Ascending aorta (tissue), 2 donors: Measurements from ENCODE around the gene ITGA2. TPM values are rescaled to one million over a fixed set of nuclear protein-coding genes. Genes with fewer than 3 reads are reported as not detected.
A peak's percentile ranks its signal among the peaks of the same experiment; 100 is the strongest.

Experiments used
- DNase-seq, 2 donors: peaks; one replicate each; pipeline ENCODE4 v3.0.0-alpha.2; 2019; ENCODE audit warnings: low spot score in 2 of 2
- H3K27ac ChIP-seq, 2 donors: fragments of 200-600 bp; sonication (generic); one replicate each; pipeline ENCODE4 v1.5.1; 2016 to 2017; ENCODE audit warnings: mild to moderate bottlenecking in 1 of 2
- H3K27me3 ChIP-seq: fragments of 200-600 bp; sonication (generic); one replicate; pipeline ENCODE4 v1.5.1; 2017
- H3K36me3 ChIP-seq, 2 donors: fragments of 200-600 bp; sonication (generic); one replicate each; pipeline ENCODE4 v1.5.1; 2016
- H3K4me1 ChIP-seq, 2 donors: fragments of 200-600 bp; sonication (generic); one replicate each; pipeline ENCODE4 v1.5.1; 2016 to 2017; ENCODE audit warnings: mild to moderate bottlenecking in 1 of 2
- H3K4me3 ChIP-seq, 2 donors: fragments of 200-600 bp; sonication (generic); one replicate each; pipeline ENCODE4 v1.5.1; 2016 to 2017; ENCODE audit warnings: mild to moderate bottlenecking in 1 of 2
- H3K9me3 ChIP-seq, 2 donors: fragments of 200-600 bp; sonication (generic); one replicate each; pipeline ENCODE4 v1.5.1; 2016
- intact Hi-C: fragments of 100-400 bp; cut with DNase I; formaldehyde crosslinking; loops from one replicate; pipeline ENCODE4 v1.15.1; 2023
- total RNA-seq: library from RNA; depleted of rRNA; stranded (reverse); fragments of >200 nt; gene quantifications from one replicate; pipeline ENCODE4 v1.1.0, GENCODE V29; 2016
- TF ChIP-seq, protein P1 (sequence below), 3 experiments: fragments of 200-600 bp in 2 of 3; fragments of 450-650 bp in 1 of 3; sonication (generic) in 2 of 3; IDR thresholded peaks; one replicate each; pipeline ENCODE4 v1.5.1; 2016 to 2019; ENCODE audit warnings: antibody characterized with exemption in 3 of 3, mild to moderate bottlenecking in 1 of 3, moderate library complexity in 1 of 3

ITGA2 gene
- total RNA-seq, 1 donor from 2014 or later = 3.2 TPM

DNA sequence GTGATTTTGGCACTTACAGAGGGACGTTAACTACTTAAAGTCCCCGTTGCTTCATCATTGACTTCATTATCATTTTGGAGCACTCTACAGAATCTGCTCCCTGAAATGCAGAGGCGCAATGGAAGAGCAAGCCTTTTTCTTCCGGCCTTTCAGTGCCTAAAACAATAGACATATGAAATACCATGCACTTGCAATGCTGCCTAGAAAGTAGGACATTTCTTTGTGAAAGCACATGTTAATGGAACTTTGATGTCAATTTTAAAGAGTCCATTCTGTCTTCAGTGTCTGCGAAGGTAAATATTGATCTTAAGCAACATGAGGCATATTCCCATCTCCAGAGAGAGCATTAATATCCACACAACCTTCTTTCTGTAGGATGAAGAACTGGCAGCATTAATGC is 36.3 kb downstream of the ITGA2 start:
- no peak overlapping the region for H3K27ac ChIP-seq
- no peaks in the 10 kb centered on the region for H3K27me3 ChIP-seq
- H3K36me3 ChIP-seq = no peaks in the 10 kb centered on the region
- H3K4me1 ChIP-seq = peaks cover 0 to 5% of the 10 kb centered on the region in 2 donors
- no peak overlapping the region for H3K4me3 ChIP-seq
- intact Hi-C loops = no loop called here
- H3K9me3 ChIP-seq = no peaks in the 10 kb centered on the region
- TF ChIP-seq, protein P1, sequence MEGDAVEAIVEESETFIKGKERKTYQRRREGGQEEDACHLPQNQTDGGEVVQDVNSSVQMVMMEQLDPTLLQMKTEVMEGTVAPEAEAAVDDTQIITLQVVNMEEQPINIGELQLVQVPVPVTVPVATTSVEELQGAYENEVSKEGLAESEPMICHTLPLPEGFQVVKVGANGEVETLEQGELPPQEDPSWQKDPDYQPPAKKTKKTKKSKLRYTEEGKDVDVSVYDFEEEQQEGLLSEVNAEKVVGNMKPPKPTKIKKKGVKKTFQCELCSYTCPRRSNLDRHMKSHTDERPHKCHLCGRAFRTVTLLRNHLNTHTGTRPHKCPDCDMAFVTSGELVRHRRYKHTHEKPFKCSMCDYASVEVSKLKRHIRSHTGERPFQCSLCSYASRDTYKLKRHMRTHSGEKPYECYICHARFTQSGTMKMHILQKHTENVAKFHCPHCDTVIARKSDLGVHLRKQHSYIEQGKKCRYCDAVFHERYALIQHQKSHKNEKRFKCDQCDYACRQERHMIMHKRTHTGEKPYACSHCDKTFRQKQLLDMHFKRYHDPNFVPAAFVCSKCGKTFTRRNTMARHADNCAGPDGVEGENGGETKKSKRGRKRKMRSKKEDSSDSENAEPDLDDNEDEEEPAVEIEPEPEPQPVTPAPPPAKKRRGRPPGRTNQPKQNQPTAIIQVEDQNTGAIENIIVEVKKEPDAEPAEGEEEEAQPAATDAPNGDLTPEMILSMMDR (IDR thresholded peaks at IDR 0.05) = no peak
- DNase-seq = no peak

DNA sequence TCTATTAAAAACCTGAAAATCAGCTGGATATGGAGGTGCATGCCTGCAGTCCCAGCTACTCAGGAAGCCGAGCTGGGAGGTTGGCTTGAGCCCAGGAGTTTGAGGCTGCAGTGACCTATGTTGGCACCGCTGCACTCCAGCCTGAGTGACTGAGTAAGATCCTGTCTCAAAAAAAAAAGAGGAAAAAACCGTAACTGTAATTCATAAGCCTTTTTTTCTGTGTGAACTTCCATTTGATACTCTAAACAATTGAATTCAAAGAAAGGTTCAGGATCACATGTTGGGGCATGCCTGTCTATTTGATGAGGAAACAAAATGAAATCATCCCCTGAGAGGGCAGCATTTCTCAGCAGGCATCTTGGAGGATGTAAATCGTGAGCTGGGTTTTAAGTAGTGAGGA is 38.8 kb downstream of the ITGA2 start:
- peaks cover 0 to 5% of the 10 kb centered on the region in 2 donors for H3K4me1 ChIP-seq
- no peak overlapping the region for H3K4me3 ChIP-seq
- intact Hi-C loops = no loop called here
- no peak for DNase-seq
- TF ChIP-seq, protein P1 (IDR thresholded peaks at IDR 0.05) = no peak
- no peaks in the 10 kb centered on the region for H3K27me3 ChIP-seq
- H3K36me3 ChIP-seq = no peaks in the 10 kb centered on the region
- H3K27ac ChIP-seq = no peak overlapping the region
- no peaks in the 10 kb centered on the region for H3K9me3 ChIP-seq

DNA sequence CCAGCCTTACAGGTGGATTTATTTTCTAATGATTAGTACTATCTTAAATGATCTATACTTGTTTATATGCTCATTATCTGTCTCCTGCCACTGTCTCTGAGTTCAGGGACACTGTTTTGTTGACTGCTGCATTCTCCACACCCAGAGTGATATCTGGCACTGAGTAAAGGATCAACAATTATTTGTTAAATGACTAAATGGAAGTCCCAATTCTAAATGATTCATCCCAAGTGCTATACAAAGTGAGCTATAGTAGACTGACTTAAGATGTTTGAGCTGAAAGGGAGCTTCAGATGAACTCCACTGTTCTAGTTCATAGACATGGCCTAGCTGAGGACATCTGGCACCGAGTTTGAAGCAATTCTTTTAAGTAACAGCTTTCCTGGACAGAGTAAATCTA is 40.5 kb downstream of the ITGA2 start:
- H3K4me1 ChIP-seq = peaks cover 0 to 5% of the 10 kb centered on the region in 2 donors
- no peaks in the 10 kb centered on the region for H3K27me3 ChIP-seq
- no peak for DNase-seq
- H3K4me3 ChIP-seq = no peak overlapping the region
- no peak overlapping the region for H3K27ac ChIP-seq
- H3K36me3 ChIP-seq = no peaks in the 10 kb centered on the region
- intact Hi-C loops = no loop called here
- no peaks in the 10 kb centered on the region for H3K9me3 ChIP-seq
- TF ChIP-seq, protein P1 (IDR thresholded peaks at IDR 0.05) = no peak

DNA sequence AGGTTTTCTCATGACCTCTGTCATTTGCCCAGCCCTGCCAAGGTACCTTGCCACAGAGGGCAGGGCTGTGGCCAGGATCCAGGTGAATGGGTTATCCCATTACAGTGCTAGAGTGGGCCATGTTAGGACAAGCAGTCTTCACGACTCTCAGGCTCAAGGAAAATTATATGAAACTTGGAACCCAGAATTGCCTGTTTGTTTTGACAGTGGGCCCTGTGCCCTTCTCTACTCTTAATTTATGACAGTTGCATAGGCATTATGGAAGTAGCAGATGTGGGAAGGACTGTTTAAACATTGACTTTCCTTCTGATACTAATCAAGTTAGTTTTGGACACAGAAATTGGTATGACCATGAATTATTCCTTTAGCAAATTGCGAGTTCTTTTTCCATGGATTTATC is 41.7 kb downstream of the ITGA2 start:
- DNase-seq = no peak
- Histone ChIP-seq H3K36me3 (no peaks in the 10 kb centered on the region), H3K4me1 (peaks cover 0 to 5% of the 10 kb centered on the region in 2 donors), H3K9me3 (no peaks in the 10 kb centered on the region), H3K4me3 (no peak overlapping the region), H3K27ac (peak overlapping the region; percentile 32 to 47), H3K27me3 (no peaks in the 10 kb centered on the region)
- intact Hi-C loops = no loop called here
- TF ChIP-seq, protein P1 (IDR thresholded peaks at IDR 0.05) = no peak

DNA sequence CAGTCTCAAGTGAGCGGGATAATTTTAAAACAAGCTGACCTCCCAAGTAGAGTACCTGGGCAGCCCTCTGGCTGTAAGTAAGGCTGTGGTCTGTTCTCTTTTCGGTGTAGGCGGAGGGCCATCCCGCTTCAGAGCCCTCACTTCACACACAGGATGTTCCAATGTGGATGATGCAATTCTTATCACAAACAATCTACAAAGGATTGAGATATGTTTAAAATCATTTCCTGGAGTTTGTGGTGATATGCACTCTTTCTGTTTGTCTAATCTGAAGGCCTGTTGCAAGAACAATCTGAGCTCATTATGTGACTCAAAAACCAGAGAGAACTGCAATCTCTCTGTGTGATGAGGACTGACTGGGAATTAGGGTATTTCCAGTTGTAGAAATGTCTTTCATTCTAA is 42.5 kb downstream of the ITGA2 start:
- Histone ChIP-seq H3K27ac (peak overlapping the region; percentile 32 to 47), H3K9me3 (no peaks in the 10 kb centered on the region)
- intact Hi-C loops = no loop called here

More for the DNA sequence above, 42.5 kb downstream of the ITGA2 start:
- H3K4me3 ChIP-seq = no peak overlapping the region
- H3K27me3 ChIP-seq = no peaks in the 10 kb centered on the region
- DNase-seq = no peak
- TF ChIP-seq, protein P1 (IDR thresholded peaks at IDR 0.05) = no peak
- H3K36me3 ChIP-seq = no peaks in the 10 kb centered on the region
- peaks cover 0 to 5% of the 10 kb centered on the region in 2 donors for H3K4me1 ChIP-seq
